Endothelial cell of umbilical vein (primary cell): ENCODE results near the gene SEC14L1. TPM values are rescaled to one million over a fixed set of nuclear protein-coding genes. Genes with fewer than 3 reads are reported as not detected.

Experiments used
- BruUV-seq: library from RNA; stranded (reverse); fragments of 400-500 nt; replicated peaks from 2 replicates; lab custom pipeline; 2021; lab: Mats Ljungman, UMichigan
- CTCF ChIA-PET: fragments of 300-600, 350-600 bp; sonication (Branson Sonifier 250); formaldehyde crosslinking; loops from one replicate; lab custom pipeline; 2021; ENCODE audit warnings: antibody characterized with exemption, inconsistent platforms; lab: Charles Lee
- POLR2A ChIA-PET: fragments of 300-600, 350-600 bp; sonication (Branson Sonifier 250); formaldehyde crosslinking; loops from one replicate; lab custom pipeline; 2021; ENCODE audit warnings: antibody characterized with exemption, inconsistent platforms; lab: Charles Lee
- DNase-seq: peaks from one replicate; pipeline ENCODE4 v3.0.0-alpha.2; 2011; ENCODE audit warnings: low read depth, low spot score
- FAIRE-seq: peaks from 2 replicates; lab custom pipeline; 2011; peaks lifted over from hg19 to GRCh38; lab: Jason Lieb, UNC
- H2AFZ ChIP-seq: 2 replicates; pipeline ENCODE4 v1.6.0; 2012; ENCODE audit warnings: low read depth, low read length, control low read depth, inconsistent platforms
- H3K27ac ChIP-seq: 2 replicates; pipeline ENCODE4 v1.5.1; 2011; ENCODE audit warnings: low read depth, mild to moderate bottlenecking, control low read depth, low read length, moderate library complexity; ENCODE audit not compliant: insufficient read depth
- H3K27me3 ChIP-seq, 2 experiments: 2 replicates each; pipeline versions ENCODE4 v1.6.0 to v1.6.1; 2011; ENCODE audit warnings: low read length in 2 of 2, mixed read lengths in 1 of 2; ENCODE audit not compliant: control insufficient read depth in 2 of 2, insufficient read depth in 2 of 2
- H3K36me3 ChIP-seq, 2 experiments: 2 replicates in 1 of 2; 3 replicates in 1 of 2; pipeline ENCODE4 v1.5.1; 2011; ENCODE audit warnings: low read length in 2 of 2, mild to moderate bottlenecking in 1 of 2, moderate library complexity in 1 of 2; ENCODE audit not compliant: control insufficient read depth in 2 of 2, insufficient read depth in 2 of 2; ENCODE audit errors: extremely low read depth in 1 of 2
- H3K4me1 ChIP-seq: 3 replicates; pipeline ENCODE4 v1.5.1; 2011; ENCODE audit warnings: mild to moderate bottlenecking, low read length; ENCODE audit not compliant: control insufficient read depth, insufficient read depth; ENCODE audit errors: extremely low read depth
- H3K4me2 ChIP-seq: 2 replicates; pipeline ENCODE4 v1.6.1; 2011; ENCODE audit warnings: low read length, control low read depth, mixed read lengths; ENCODE audit not compliant: insufficient read depth
- H3K4me3 ChIP-seq, 3 experiments: fragments of 200-600 bp in 1 of 3; sonication (generic), shearing (Covaris generic) in 1 of 3; replicated peaks in 1 of 3; 2 replicates each; pipeline ENCODE4 v1.5.1; 2011 to 2016; ENCODE audit warnings: control low read depth in 3 of 3, low read length in 3 of 3, mild to moderate bottlenecking in 2 of 3, inconsistent platforms in 1 of 3, low read depth in 1 of 3, moderate library complexity in 1 of 3; ENCODE audit not compliant: insufficient read depth in 1 of 3
- H3K79me2 ChIP-seq: 2 replicates; pipeline ENCODE4 v1.6.0; 2012; ENCODE audit warnings: low read length, inconsistent platforms; ENCODE audit not compliant: control insufficient read depth, insufficient read depth
- H3K9ac ChIP-seq: replicated peaks from 2 replicates; pipeline ENCODE3; 2011; ENCODE audit warnings: low read length, control low read depth; ENCODE audit not compliant: insufficient read depth; ENCODE audit errors: extremely low read depth
- H3K9me1 ChIP-seq: replicated peaks from 3 replicates; pipeline ENCODE4 v1.6.0; 2011; ENCODE audit warnings: mild to moderate bottlenecking, low read length; ENCODE audit not compliant: control insufficient read depth, insufficient read depth; ENCODE audit errors: extremely low read depth
- H3K9me3 ChIP-seq: replicated peaks from 2 replicates; pipeline ENCODE4 v1.5.1; 2012; ENCODE audit warnings: low read length, inconsistent platforms; ENCODE audit not compliant: control insufficient read depth, insufficient read depth
- H4K20me1 ChIP-seq: replicated peaks from 2 replicates; pipeline ENCODE3; 2011; ENCODE audit warnings: mild to moderate bottlenecking, low read length; ENCODE audit not compliant: control insufficient read depth, insufficient read depth; ENCODE audit errors: extremely low read depth
- EZH2 ChIP-seq: IDR thresholded peaks from 2 replicates; pipeline ENCODE4 v1.6.1; 2012; ENCODE audit warnings: borderline replicate concordance, low read depth, mild to moderate bottlenecking, moderate library complexity, low read length, inconsistent platforms; ENCODE audit not compliant: severe bottlenecking
- JUN ChIP-seq: IDR thresholded peaks from 2 replicates; pipeline ENCODE4 v1.6.1; 2011; ENCODE audit warnings: borderline replicate concordance, low read depth; ENCODE audit not compliant: insufficient read length, insufficient read depth
- MYC ChIP-seq: IDR thresholded peaks from one replicate; pipeline ENCODE4 v1.6.1; 2011; ENCODE audit warnings: mild to moderate bottlenecking, low read depth, low read length
- POLR2A ChIP-seq: IDR thresholded peaks from 2 replicates; pipeline ENCODE4 v1.6.1; 2012; ENCODE audit warnings: low read depth, mild to moderate bottlenecking, control low read depth, low read length
- POLR2AphosphoS5 ChIP-seq: IDR thresholded peaks from 2 replicates; pipeline ENCODE4 v1.6.1; 2012; ENCODE audit warnings: low read depth, mild to moderate bottlenecking, control low read depth, low read length, moderate library complexity; ENCODE audit not compliant: insufficient read depth
- dilution Hi-C: fragments of 300-500 bp; cut with MboI; formaldehyde crosslinking; loops from one replicate; pipeline ENCODE4 v1.15.0; 2019; ENCODE audit warnings: low sequenced_read_pairs; ENCODE audit not compliant: extremely low pct_ligation_motif_present
- intact Hi-C: fragments of 100-400 bp; cut with micrococcal nuclease; formaldehyde crosslinking; loops from one replicate; pipeline ENCODE4 v1.10.0; 2022
- polyA plus RNA-seq, 4 experiments: library from polyadenylated mRNA; depleted of rRNA in 3 of 4; stranded (reverse) in 3 of 4; unstranded in 1 of 4; fragments of >200 nt; gene quantifications; 2 replicates each; pipeline versions ENCODE4 v1.2.1 to v1.2.3, GENCODE V29; 2011 to 2012; ENCODE audit warnings: missing spikeins in 1 of 4
- total RNA-seq: library from RNA; stranded (reverse); gene quantifications from 2 replicates; pipeline ENCODE4 v1.2.3, GENCODE V29; 2021
- TF ChIP-seq, protein P1 (sequence below), 2 donors: IDR thresholded peaks; 1 replicate in 1 of 2; 2 replicates in 1 of 2; pipeline ENCODE4 v1.5.1; 2011; ENCODE audit warnings: low read length in 2 of 2, mild to moderate bottlenecking in 2 of 2, moderate library complexity in 2 of 2, control low read depth in 1 of 2, inconsistent platforms in 1 of 2, low read depth in 1 of 2; ENCODE audit not compliant: insufficient read depth in 1 of 2; ENCODE audit errors: extremely low read depth in 1 of 2
- TF ChIP-seq, protein P2 (sequence below): IDR thresholded peaks from 2 replicates; pipeline ENCODE4 v1.6.1; 2011; ENCODE audit not compliant: insufficient read depth, insufficient read length

SEC14L1 gene
- total and polyA plus RNA-seq, 2 donors (not counting 3 experiments of a cell fraction or from before 2014, with no cell fraction given), result 215 to 631 TPM

DNA sequence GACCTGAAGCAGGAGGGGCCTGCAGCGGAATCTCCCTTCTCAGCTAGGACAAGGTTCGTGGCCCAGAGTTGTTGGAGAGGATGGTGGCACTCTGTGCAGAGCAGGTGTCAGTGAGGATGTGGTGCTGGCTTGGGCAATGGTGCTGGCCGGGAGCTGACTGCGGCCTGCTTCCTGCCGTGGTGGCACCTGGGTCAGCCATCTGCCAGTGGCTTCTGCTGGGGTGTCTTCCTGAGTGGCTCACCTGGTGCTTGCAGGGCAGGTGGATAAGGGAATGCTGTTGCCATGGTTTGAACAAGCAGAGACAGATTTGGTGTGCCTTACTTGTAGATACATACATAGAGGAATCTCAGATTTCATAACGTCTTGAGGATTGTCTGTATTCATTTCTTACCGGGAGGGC lies 69.6 kb downstream of the SEC14L1 start:
- H3K27ac ChIP-seq, result no peak overlapping the region

More for the DNA sequence above, 69.6 kb downstream of the SEC14L1 start:
- intact Hi-C loops, result no loop called here
- peaks cover 78% of the 10 kb centered on the region for H3K79me2 ChIP-seq
- H2AFZ ChIP-seq, result no peak overlapping the region
- H3K4me1 ChIP-seq, result peaks cover 39% of the 10 kb centered on the region
- no peaks in the 10 kb centered on the region for H4K20me1 ChIP-seq
- ChIA-PET CTCF (no interaction called here), POLR2A (no interaction called here)
- no peaks in the 10 kb centered on the region for H3K9me3 ChIP-seq
- H3K27me3 ChIP-seq, result no peaks in the 10 kb centered on the region
- DNase-seq (no peak), FAIRE-seq (no peak)
- H3K9me1 ChIP-seq, result no peaks in the 10 kb centered on the region
- H3K36me3 ChIP-seq, result peaks cover 69 to 72% of the 10 kb centered on the region in 2 experiments
- no peak overlapping the region for H3K4me2 ChIP-seq
- no TSS peak for BruUV-seq
- dilution Hi-C loops, result no loop called here
- H3K9ac ChIP-seq, result no peak overlapping the region
- H3K4me3 ChIP-seq, result no peak overlapping the region
- TF ChIP-seq POLR2A (no peak), EZH2 (no peak), MYC (no peak), POLR2AphosphoS5 (no peak), JUN (no peak)
- TF ChIP-seq, protein P1, sequence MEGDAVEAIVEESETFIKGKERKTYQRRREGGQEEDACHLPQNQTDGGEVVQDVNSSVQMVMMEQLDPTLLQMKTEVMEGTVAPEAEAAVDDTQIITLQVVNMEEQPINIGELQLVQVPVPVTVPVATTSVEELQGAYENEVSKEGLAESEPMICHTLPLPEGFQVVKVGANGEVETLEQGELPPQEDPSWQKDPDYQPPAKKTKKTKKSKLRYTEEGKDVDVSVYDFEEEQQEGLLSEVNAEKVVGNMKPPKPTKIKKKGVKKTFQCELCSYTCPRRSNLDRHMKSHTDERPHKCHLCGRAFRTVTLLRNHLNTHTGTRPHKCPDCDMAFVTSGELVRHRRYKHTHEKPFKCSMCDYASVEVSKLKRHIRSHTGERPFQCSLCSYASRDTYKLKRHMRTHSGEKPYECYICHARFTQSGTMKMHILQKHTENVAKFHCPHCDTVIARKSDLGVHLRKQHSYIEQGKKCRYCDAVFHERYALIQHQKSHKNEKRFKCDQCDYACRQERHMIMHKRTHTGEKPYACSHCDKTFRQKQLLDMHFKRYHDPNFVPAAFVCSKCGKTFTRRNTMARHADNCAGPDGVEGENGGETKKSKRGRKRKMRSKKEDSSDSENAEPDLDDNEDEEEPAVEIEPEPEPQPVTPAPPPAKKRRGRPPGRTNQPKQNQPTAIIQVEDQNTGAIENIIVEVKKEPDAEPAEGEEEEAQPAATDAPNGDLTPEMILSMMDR (IDR thresholded peaks at IDR 0.05; ENCODE audit: extremely low read depth in 1 of 2, insufficient read depth in 1 of 2, low read depth in 1 of 2, low read length in 2 of 2), result no peak
- TF ChIP-seq, protein P2, sequence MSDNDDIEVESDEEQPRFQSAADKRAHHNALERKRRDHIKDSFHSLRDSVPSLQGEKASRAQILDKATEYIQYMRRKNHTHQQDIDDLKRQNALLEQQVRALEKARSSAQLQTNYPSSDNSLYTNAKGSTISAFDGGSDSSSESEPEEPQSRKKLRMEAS, result no peak
